Sigmoid colon (tissue), 7 donors: ENCODE measurements around the gene KIF22. TPM values are rescaled to one million over a fixed set of nuclear protein-coding genes. Genes with fewer than 3 reads are reported as not detected.
"Not testable (repeated sequence)": the region's sequence is repeated elsewhere in the genome, so short reads cannot be mapped to it uniquely, and the experiment has no call there.

Source experiments
- DNase-seq: peaks from one replicate; pipeline ENCODE4 v3.0.0-alpha.2; 2019
- H3K27ac ChIP-seq, 4 donors: fragments of 200-600 bp; sonication (generic); one replicate each; pipeline ENCODE4 v1.5.1; 2016 to 2019; ENCODE audit warnings: mild to moderate bottlenecking in 1 of 4
- H3K27me3 ChIP-seq, 3 donors: fragments of 200-600 bp; sonication (generic); one replicate each; pipeline ENCODE4 v1.5.1; 2019; ENCODE audit warnings: mild to moderate bottlenecking in 1 of 3
- H3K36me3 ChIP-seq, 4 donors: fragments of 200-600 bp; sonication (generic); one replicate each; pipeline ENCODE4 v1.5.1; 2016 to 2019
- H3K4me1 ChIP-seq, 4 donors: fragments of 200-600 bp; sonication (generic); one replicate each; pipeline ENCODE4 v1.5.1; 2017 to 2019
- H3K4me3 ChIP-seq, 4 donors: fragments of 200-600 bp; sonication (generic); one replicate each; pipeline ENCODE4 v1.5.1; 2017 to 2019; ENCODE audit warnings: mild to moderate bottlenecking in 2 of 4, moderate library complexity in 1 of 4
- H3K9me3 ChIP-seq, 4 donors: fragments of 200-600 bp in 3 of 4; sonication (generic) in 3 of 4; one replicate each; pipeline versions ENCODE4 v1.5.1 to v1.6.1; 2013 to 2019
- EP300 ChIP-seq, 4 donors: sonication (generic); formaldehyde crosslinking; IDR thresholded peaks; one replicate each; pipeline ENCODE4 v1.6.1; 2017; ENCODE audit warnings: antibody characterized with exemption in 4 of 4
- POLR2A ChIP-seq, 2 donors: fragments of 450-650 bp; IDR thresholded peaks; one replicate each; pipeline ENCODE4 v1.6.1; 2016; ENCODE audit warnings: antibody characterized with exemption in 2 of 2, mild to moderate bottlenecking in 2 of 2, moderate library complexity in 2 of 2
- POLR2AphosphoS5 ChIP-seq, 4 donors: sonication (generic); formaldehyde crosslinking; IDR thresholded peaks; one replicate each; pipeline ENCODE4 v1.6.1; 2017; ENCODE audit warnings: antibody characterized with exemption in 4 of 4
- WGBS, 2 donors: extraction: QIAGEN DNeasy Blood & Tissue Kit; methylation state at CpG; one replicate each; pipeline ENCODE4 v1.1.7; 2013; 5-methylcytosine and 5-hydroxymethylcytosine counted together
- intact Hi-C: fragments of 100-400 bp; cut with DNase I; formaldehyde crosslinking; loops from one replicate; pipeline ENCODE4 v1.15.1; 2023
- polyA plus RNA-seq, 3 donors: library from polyadenylated mRNA; stranded (reverse); fragments of 200-250 nt; gene quantifications; one replicate each; pipeline ENCODE4 v1.2.3, GENCODE V29; 2013
- total RNA-seq, 4 donors: library from RNA; depleted of rRNA; stranded (reverse); fragments of >200 nt; gene quantifications; one replicate each; pipeline ENCODE4 v1.1.0, GENCODE V29; 2016
- TF ChIP-seq, protein P1 (sequence below), 4 experiments: fragments of 450-650 bp in 3 of 4; fragments of 200-600 bp in 1 of 4; IDR thresholded peaks; one replicate each; pipeline ENCODE4 v1.5.1; 2016 to 2019; ENCODE audit warnings: antibody characterized with exemption in 4 of 4, mild to moderate bottlenecking in 3 of 4, moderate library complexity in 2 of 4
- donor health status: healthy with polysubstance abuse.
- donor health status: Bipolar disorder and iron deficiency.
- donor health status: healthy.

The KIF22 gene
- total and polyA plus RNA-seq, 7 donors, result 11.5 to 71.5 (median 16.1) TPM

DNA sequence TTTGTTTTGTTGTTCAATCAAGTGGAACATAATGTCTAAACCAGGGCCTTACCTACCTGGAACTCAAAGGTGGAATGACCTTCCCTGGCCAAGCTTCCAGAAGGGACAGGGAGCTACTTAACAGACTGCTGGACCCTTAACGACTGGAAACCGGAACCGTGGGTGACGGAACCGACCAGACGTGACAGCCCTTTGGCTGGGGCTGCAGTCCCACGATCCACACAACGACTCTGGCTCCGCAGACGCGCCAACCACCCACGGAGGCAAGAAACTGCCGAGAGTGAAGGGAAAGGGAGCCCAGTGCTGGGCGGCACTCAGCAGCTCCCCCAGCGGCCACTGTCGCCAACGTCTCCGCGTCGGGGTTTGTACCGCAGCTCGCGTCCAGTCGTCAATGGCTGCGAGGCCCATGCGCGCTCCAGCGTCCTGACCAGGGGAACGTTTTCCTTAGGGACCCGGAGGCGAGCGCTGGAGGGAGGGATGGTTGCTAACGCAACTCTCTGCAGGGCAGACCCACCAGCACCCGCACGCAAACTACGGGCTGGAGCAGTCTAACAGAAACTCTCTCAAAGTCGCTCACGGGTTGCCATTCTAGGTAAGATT, 5.5 kb upstream of the KIF22 start:
- H3K4me1 ChIP-seq, result peaks cover 0 to 18% (median 6%) of the 10 kb centered on the region in 4 donors
- no peaks in the 10 kb centered on the region for H3K9me3 ChIP-seq
- intact Hi-C loops, result loop anchor here (5.0 to 10.0 kb wide), 2 partner anchors 60 to 83 kb away; no protein-coding TSS in a partner anchor
- no peaks in the 10 kb centered on the region for H3K36me3 ChIP-seq
- 39 to 76% methylated on average over 38 of the region's 38 CpGs for WGBS, 2 donors
- no peaks in the 10 kb centered on the region for H3K27me3 ChIP-seq
- TF ChIP-seq EP300 (IDR thresholded peaks at IDR 0.05), result no peak
- TF ChIP-seq, protein P1, sequence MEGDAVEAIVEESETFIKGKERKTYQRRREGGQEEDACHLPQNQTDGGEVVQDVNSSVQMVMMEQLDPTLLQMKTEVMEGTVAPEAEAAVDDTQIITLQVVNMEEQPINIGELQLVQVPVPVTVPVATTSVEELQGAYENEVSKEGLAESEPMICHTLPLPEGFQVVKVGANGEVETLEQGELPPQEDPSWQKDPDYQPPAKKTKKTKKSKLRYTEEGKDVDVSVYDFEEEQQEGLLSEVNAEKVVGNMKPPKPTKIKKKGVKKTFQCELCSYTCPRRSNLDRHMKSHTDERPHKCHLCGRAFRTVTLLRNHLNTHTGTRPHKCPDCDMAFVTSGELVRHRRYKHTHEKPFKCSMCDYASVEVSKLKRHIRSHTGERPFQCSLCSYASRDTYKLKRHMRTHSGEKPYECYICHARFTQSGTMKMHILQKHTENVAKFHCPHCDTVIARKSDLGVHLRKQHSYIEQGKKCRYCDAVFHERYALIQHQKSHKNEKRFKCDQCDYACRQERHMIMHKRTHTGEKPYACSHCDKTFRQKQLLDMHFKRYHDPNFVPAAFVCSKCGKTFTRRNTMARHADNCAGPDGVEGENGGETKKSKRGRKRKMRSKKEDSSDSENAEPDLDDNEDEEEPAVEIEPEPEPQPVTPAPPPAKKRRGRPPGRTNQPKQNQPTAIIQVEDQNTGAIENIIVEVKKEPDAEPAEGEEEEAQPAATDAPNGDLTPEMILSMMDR (IDR thresholded peaks at IDR 0.05), result peak; percentile 25 to 84 (median 65)
- peak; percentile 84 for DNase-seq
- no peak overlapping the region for H3K27ac ChIP-seq
- H3K4me3 ChIP-seq, result peak overlapping the region in 3 of 4 donors; percentile 27 to 33 (median 33)

DNA sequence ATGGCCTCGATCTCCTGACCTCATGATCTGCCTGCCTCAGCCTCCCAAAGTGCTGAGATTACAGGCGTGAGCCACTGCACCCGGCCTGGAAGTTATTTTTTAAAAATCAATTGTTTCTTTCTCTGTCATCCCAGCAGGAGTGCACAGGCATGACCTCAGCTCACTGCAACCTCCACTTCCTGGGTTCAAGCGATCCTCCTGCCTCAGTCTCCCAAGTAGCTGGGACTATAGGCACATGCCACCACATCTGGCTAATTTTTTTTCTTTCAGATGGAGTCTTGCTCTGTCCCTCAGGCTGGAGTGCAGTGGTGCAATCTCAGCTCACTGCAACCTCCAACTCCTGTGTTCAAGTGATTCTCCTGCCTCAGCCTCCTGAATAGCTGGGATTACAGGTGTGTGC, 3.4 kb upstream of the KIF22 start:
- intact Hi-C loops, result loop anchor here (5.0 to 10.0 kb wide), 2 partner anchors 58 to 85 kb away; no protein-coding TSS in a partner anchor
- not testable (repeated sequence) for H3K36me3 ChIP-seq, H3K4me3 ChIP-seq, H3K27me3 ChIP-seq, H3K27ac ChIP-seq, DNase-seq, H3K9me3 ChIP-seq
- H3K4me1 ChIP-seq, result peaks cover 0 to 32% (median 16%) of the 10 kb centered on the region in 4 donors
- WGBS, 2 donors, result 91 to 92% methylated on average over 4 of the region's 4 CpGs

DNA sequence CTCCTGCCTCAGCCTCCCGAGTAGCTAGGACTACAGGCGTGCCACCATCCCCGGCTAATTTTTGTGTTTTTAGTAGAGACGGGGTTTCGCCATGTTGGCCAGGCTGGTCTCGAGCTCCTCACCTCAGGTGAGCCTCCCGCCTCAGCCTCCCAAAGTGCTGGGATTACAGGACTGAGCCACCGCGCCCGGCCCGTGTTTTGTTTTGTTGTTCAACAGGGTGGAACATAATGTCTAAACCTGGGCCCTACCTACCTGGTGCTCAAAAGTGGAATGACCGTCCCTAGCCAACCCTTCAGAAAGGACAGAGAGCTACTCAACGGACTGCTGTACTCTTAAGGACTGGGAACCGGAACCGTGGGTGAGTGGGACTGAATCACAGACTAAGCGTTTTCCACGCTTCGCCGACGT, 772 bp upstream of the KIF22 start:
- TF ChIP-seq POLR2A (IDR thresholded peaks at IDR 0.05) (no peak), EP300 (IDR thresholded peaks at IDR 0.05) (no peak), POLR2AphosphoS5 (IDR thresholded peaks at IDR 0.05) (no peak)
- TF ChIP-seq, protein P1 (IDR thresholded peaks at IDR 0.05), result no peak
- H3K4me3 ChIP-seq, result peak overlapping the region; percentile 50 to 99 (median 75)
- no peak for DNase-seq
- 72 to 81% methylated on average over 20 of the region's 20 CpGs for WGBS, 2 donors
- peaks cover 0 to 29% (median 16%) of the 10 kb centered on the region in 4 donors for H3K4me1 ChIP-seq
- no peaks in the 10 kb centered on the region for H3K36me3 ChIP-seq
- intact Hi-C loops, result loop anchor here (1.0 to 10.0 kb wide), 3 partner anchors 16 to 87 kb away; no protein-coding TSS in a partner anchor
- H3K27ac ChIP-seq, result peak overlapping the region; percentile 83 to 94 (median 88)
- H3K9me3 ChIP-seq, result no peaks in the 10 kb centered on the region
- no peaks in the 10 kb centered on the region for H3K27me3 ChIP-seq

DNA sequence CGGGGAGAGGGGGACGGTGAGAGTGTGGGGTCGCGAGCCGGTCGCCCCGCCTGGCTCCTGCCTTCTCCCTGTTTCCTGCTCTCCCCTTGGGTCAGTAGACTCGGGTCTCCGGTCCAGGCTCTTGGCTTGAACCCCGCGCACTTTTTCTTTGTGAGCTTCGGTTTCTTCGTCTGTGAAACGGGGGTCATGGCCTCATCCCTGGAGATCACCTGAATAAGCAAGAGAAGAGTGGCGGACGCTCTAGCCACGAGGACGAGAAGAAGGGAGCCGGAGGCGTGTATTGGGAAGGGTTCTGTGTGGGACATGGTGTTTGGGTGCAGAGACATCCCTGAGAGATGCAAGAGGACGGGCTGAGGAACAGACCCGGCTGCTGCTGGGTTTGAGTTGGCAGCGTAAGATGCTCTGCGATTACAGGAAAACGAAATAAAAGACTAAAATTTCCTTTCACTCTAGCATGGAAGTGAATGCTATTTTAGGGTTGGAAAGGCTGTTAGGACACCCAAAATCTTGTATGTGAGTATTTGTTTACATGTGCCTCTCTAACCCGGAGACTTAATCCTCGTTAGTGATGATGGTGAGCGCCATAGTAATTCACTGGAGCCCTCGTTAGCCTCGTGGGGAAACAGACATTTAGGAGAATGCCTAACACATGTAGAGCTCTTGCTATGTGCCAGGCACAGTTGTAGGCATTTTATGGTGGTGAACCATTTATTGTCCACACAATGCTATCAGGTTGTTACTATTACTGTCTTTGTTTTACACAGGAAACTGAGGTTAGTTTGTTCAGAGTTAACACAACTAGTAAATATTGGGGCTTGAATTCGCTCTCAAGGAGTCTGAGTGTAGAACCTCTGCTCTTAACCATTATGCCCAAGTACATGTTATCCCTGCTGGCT, 646 bp downstream of the KIF22 start:
- peaks cover 0 to 21% (median 16%) of the 10 kb centered on the region in 4 donors for H3K4me1 ChIP-seq
- intact Hi-C loops, result loop anchor here (1.0 kb wide), 1 partner anchor 14 kb away; no protein-coding TSS in a partner anchor
- H3K4me3 ChIP-seq, result peak overlapping the region; percentile 71 to 99 (median 76)
- H3K27ac ChIP-seq, result peak overlapping the region; percentile 83 to 94 (median 88)
- H3K27me3 ChIP-seq, result no peaks in the 10 kb centered on the region
- H3K9me3 ChIP-seq, result no peaks in the 10 kb centered on the region
- H3K36me3 ChIP-seq, result no peaks in the 10 kb centered on the region
- no peak for TF ChIP-seq POLR2A (IDR thresholded peaks at IDR 0.05)
- TF ChIP-seq EP300 (IDR thresholded peaks at IDR 0.05), result no peak
- TF ChIP-seq, protein P1 (IDR thresholded peaks at IDR 0.05), result no peak
- TF ChIP-seq POLR2AphosphoS5 (IDR thresholded peaks at IDR 0.05), result no peak
- WGBS, 2 donors, result 2% methylated on average over 31 of the region's 31 CpGs
- no peak for DNase-seq
